Tibial nerve (tissue), 4 donors: ENCODE measurements around the gene CPNE4. TPM values are rescaled to one million over a fixed set of nuclear protein-coding genes. Genes with fewer than 3 reads are reported as not detected.
"Not testable (repeated sequence)": the region's sequence is repeated elsewhere in the genome, so short reads cannot be mapped to it uniquely, and the experiment has no call there.

Experiments
- DNase-seq, 2 donors: peaks; one replicate each; pipeline ENCODE4 v3.0.0-alpha.2; 2019; ENCODE audit warnings: low spot score in 2 of 2
- H3K27ac ChIP-seq, 4 donors: fragments of 200-600 bp; sonication (generic) in 3 of 4; one replicate each; pipeline ENCODE4 v1.5.1; 2017 to 2019; ENCODE audit warnings: mild to moderate bottlenecking in 1 of 4
- H3K27me3 ChIP-seq, 2 donors: fragments of 200-600 bp; sonication (generic) in 1 of 2; one replicate each; pipeline versions ENCODE4 v1.5.1 to v1.6.0; 2017 to 2019
- H3K36me3 ChIP-seq, 3 donors: fragments of 200-600 bp; sonication (generic); one replicate each; pipeline ENCODE4 v1.5.1; 2018 to 2019
- H3K4me1 ChIP-seq, 4 donors: fragments of 200-600 bp; sonication (generic) in 3 of 4; one replicate each; pipeline ENCODE4 v1.5.1; 2017 to 2019
- H3K4me3 ChIP-seq, 4 donors: fragments of 200-600 bp; sonication (generic) in 3 of 4; one replicate each; pipeline ENCODE4 v1.5.1; 2017 to 2019; ENCODE audit warnings: mild to moderate bottlenecking in 1 of 4, moderate library complexity in 1 of 4
- H3K9me3 ChIP-seq, 4 donors: fragments of 200-600 bp; sonication (generic) in 3 of 4; one replicate each; pipeline ENCODE4 v1.5.1; 2017 to 2019
- EP300 ChIP-seq, 2 donors: sonication (generic); formaldehyde crosslinking; IDR thresholded peaks; one replicate each; pipeline ENCODE4 v1.6.1; 2017; ENCODE audit warnings: antibody characterized with exemption in 2 of 2, mild to moderate bottlenecking in 1 of 2
- POLR2A ChIP-seq, 2 donors: fragments of 450-650 bp; IDR thresholded peaks; one replicate each; pipeline ENCODE4 v1.6.1; 2017; ENCODE audit warnings: antibody characterized with exemption in 2 of 2, mild to moderate bottlenecking in 2 of 2, moderate library complexity in 2 of 2
- WGBS, 2 donors: methylation state at CpG; one replicate each; pipeline ENCODE4 v1.1.5; 2018; 5-methylcytosine and 5-hydroxymethylcytosine counted together
- total RNA-seq, 4 donors: library from RNA; depleted of rRNA; stranded (reverse); fragments of >200 nt; gene quantifications; one replicate each; pipeline ENCODE4 v1.1.0, GENCODE V29; 2016
- TF ChIP-seq, protein P1 (sequence below), 5 experiments: fragments of 200-600 bp in 3 of 5; fragments of 450-650 bp in 2 of 5; sonication (generic) in 3 of 5; IDR thresholded peaks; one replicate each; pipeline ENCODE4 v1.5.1; 2016 to 2019; ENCODE audit warnings: antibody characterized with exemption in 5 of 5, mild to moderate bottlenecking in 3 of 5, moderate library complexity in 2 of 5

CPNE4 gene
- total RNA-seq, 4 donors from 2014 or later = 0.20 TPM; not detected in 3

DNA sequence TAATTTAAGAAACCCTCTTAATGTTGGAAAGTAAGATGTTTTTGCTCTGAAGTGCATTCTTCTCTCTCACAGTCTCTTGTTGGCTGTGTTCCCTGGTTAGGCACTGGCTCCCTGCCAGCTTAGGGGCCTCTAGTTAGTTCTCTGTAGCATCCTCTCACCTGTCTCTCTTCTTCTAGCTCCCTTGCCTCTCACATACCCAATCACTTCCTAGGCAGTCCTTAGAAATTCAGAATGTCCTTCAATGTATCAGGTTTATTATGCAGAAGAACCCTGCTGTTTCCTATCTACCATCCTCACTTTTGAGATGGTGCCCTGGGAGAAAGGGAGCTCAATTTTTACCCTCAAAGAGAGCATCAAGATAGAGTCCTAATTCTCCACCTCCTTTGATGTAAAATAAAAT lies 36.2 kb upstream of the CPNE4 start:
- DNase-seq = no peak
- no peaks in the 10 kb centered on the region for H3K9me3 ChIP-seq
- no peaks in the 10 kb centered on the region for H3K4me1 ChIP-seq
- no peak overlapping the region for H3K27ac ChIP-seq
- no peak for TF ChIP-seq EP300 (IDR thresholded peaks at IDR 0.05)
- TF ChIP-seq, protein P1, sequence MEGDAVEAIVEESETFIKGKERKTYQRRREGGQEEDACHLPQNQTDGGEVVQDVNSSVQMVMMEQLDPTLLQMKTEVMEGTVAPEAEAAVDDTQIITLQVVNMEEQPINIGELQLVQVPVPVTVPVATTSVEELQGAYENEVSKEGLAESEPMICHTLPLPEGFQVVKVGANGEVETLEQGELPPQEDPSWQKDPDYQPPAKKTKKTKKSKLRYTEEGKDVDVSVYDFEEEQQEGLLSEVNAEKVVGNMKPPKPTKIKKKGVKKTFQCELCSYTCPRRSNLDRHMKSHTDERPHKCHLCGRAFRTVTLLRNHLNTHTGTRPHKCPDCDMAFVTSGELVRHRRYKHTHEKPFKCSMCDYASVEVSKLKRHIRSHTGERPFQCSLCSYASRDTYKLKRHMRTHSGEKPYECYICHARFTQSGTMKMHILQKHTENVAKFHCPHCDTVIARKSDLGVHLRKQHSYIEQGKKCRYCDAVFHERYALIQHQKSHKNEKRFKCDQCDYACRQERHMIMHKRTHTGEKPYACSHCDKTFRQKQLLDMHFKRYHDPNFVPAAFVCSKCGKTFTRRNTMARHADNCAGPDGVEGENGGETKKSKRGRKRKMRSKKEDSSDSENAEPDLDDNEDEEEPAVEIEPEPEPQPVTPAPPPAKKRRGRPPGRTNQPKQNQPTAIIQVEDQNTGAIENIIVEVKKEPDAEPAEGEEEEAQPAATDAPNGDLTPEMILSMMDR (IDR thresholded peaks at IDR 0.05) = no peak
- TF ChIP-seq POLR2A (IDR thresholded peaks at IDR 0.05) = no peak
- no peaks in the 10 kb centered on the region for H3K27me3 ChIP-seq
- H3K4me3 ChIP-seq = no peak overlapping the region
- no peaks in the 10 kb centered on the region for H3K36me3 ChIP-seq

DNA sequence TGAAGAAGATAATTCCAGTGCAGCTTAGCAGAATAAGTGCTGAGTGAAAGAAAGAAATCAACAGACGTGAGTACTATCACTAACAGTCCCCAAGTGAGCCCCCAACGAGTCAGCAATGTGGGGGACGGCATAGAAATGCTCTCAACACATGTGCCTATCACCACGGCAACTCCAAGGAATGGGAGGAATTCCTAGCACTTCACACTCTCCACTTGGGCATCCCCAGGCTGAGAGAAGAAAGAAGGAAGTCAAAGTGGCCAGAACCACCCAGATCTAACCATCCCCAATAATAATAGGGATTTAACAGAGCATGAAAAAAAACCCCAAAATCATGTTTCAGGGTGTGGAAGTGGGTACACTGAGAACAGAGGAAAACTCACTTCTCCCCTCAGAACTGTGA lies 29.3 kb upstream of the CPNE4 start:
- 6 to 7% methylated on average over 3 to 4 of the region's 4 CpGs for WGBS, 2 donors
- H3K36me3 ChIP-seq = no peaks in the 10 kb centered on the region
- no peak for TF ChIP-seq EP300 (IDR thresholded peaks at IDR 0.05)
- TF ChIP-seq POLR2A (IDR thresholded peaks at IDR 0.05) = no peak
- TF ChIP-seq, protein P1 (IDR thresholded peaks at IDR 0.05) = no peak

DNA sequence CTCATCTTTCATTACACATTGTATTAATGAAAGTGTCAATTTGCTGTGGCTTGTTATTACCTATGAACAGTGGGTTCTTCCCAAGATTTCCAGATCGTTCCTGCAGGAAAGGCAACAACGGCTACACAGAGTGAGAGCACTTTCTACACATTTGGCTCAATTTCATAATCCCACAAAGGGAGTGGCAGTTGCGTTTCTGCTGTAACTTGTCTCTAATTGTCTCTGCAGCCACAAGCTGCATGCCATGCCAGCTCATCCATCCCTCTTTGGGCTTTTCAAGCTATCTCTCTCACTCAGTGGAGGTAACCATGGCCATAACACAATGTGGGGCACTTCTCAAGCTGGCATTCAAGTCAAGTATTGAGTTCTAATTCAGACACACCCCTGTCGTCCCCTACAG lies 27.7 kb upstream of the CPNE4 start:
- H3K27ac ChIP-seq = no peak overlapping the region
- no peak for TF ChIP-seq POLR2A (IDR thresholded peaks at IDR 0.05)
- TF ChIP-seq EP300 (IDR thresholded peaks at IDR 0.05) = no peak
- TF ChIP-seq, protein P1 (IDR thresholded peaks at IDR 0.05) = no peak
- H3K4me1 ChIP-seq = no peaks in the 10 kb centered on the region
- no peak for DNase-seq
- peaks cover 0 to 8% (median 0%) of the 10 kb centered on the region in 4 donors for H3K9me3 ChIP-seq
- no peaks in the 10 kb centered on the region for H3K36me3 ChIP-seq
- no peaks in the 10 kb centered on the region for H3K27me3 ChIP-seq
- 75 to 84% methylated on average over 4 of the region's 4 CpGs for WGBS, 2 donors
- no peak overlapping the region for H3K4me3 ChIP-seq

More for the DNA sequence above, 29.3 kb upstream of the CPNE4 start:
- Histone ChIP-seq H3K4me3 (no peak overlapping the region), H3K27ac (no peak overlapping the region), H3K9me3 (peaks cover 0 to 8% (median 0%) of the 10 kb centered on the region in 4 donors), H3K27me3 (no peaks in the 10 kb centered on the region), H3K4me1 (no peaks in the 10 kb centered on the region)
- DNase-seq = no peak

DNA sequence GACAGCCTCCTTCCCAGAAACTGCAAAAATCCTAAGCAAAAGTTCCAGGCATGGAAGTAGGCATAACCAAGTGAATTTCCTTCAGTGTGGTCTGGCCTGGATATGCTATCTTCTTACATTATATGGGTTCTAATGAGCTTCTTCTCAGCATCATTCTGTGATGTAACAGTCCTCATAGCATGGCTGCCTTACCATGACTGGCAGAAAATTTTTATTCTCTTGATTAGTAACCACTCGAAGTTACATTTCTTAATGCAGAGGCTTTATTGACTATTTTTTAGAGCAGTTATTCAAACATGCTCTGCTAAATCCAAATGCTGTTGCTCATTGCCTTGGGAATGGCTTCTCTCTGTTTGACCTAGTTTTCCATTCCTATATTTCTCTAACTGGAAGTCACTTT lies 21.1 kb upstream of the CPNE4 start:
- Histone ChIP-seq H3K4me1 (no peaks in the 10 kb centered on the region), H3K9me3 (peaks cover 0 to under 1% (median 0%) of the 10 kb centered on the region in 4 donors), H3K27me3 (no peaks in the 10 kb centered on the region), H3K4me3 (no peak overlapping the region), H3K27ac (no peak overlapping the region), H3K36me3 (no peaks in the 10 kb centered on the region)
- TF ChIP-seq, protein P1 (IDR thresholded peaks at IDR 0.05) = no peak
- TF ChIP-seq POLR2A (IDR thresholded peaks at IDR 0.05) (no peak), EP300 (IDR thresholded peaks at IDR 0.05) (no peak)
- no peak for DNase-seq
- 77 to 81% methylated on average over 1 of the region's 1 CpG for WGBS, 2 donors

DNA sequence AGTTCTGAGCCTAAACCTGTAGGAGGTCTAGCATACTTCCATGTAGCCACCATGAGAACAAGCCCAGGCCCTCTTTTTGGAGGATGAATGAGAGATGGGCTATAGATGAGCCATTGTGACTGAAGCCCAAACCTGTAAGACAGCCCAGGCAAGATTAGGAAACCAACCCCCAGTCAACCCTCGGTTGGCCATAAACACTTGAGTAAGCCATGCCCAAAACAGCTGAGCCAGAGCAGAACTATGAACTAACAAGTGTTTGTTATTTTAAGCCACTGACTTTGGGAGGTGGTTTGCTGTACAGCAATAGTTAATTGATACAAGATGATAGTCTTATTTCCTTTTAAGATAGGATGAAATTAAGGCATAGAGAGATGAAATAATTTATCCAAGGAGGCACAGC lies 12.4 kb upstream of the CPNE4 start:
- TF ChIP-seq POLR2A (IDR thresholded peaks at IDR 0.05) (no peak), EP300 (IDR thresholded peaks at IDR 0.05) (no peak)
- TF ChIP-seq, protein P1 (IDR thresholded peaks at IDR 0.05) = no peak
- no peaks in the 10 kb centered on the region for H3K27me3 ChIP-seq
- no peaks in the 10 kb centered on the region for H3K36me3 ChIP-seq
- H3K27ac ChIP-seq = no peak overlapping the region
- no peak for DNase-seq
- H3K9me3 ChIP-seq = no peaks in the 10 kb centered on the region
- no peaks in the 10 kb centered on the region for H3K4me1 ChIP-seq
- 72 to 86% methylated on average over 1 of the region's 1 CpG for WGBS, 2 donors
- H3K4me3 ChIP-seq = no peak overlapping the region

DNA sequence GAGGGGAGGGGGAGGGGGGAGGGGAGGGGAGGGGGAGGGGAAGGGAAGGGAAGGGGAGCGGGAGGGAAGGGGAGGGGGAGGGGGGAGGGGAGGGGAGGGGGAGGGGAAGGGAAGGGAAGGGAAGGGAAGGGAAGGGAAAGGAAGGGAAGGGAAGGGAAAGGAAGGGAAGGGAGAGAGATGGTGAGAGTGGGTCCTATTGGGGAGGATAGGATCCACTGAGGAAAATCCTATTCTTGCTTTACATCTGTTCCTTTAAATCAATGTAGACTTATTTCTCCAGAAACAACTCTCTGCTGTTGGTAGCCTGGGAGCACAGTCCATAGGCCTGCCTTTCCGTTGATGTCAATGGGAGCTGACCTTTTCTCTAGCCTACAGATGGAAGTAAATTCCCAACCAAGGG lies 10.1 kb upstream of the CPNE4 start:
- H3K9me3 ChIP-seq = not testable (repeated sequence)
- WGBS, 2 donors = 31 to 58% methylated on average over 2 of the region's 2 CpGs

More for the DNA sequence above, 10.1 kb upstream of the CPNE4 start:
- H3K27me3 ChIP-seq, H3K4me1 ChIP-seq, DNase-seq, H3K36me3 ChIP-seq, H3K4me3 ChIP-seq, H3K27ac ChIP-seq: not testable (repeated sequence)
